WTC11 (cell line): ENCODE results near the gene KCND3. TPM values are rescaled to one million over a fixed set of nuclear protein-coding genes. Genes with fewer than 3 reads are reported as not detected.

ENCODE experiments used
- ATAC-seq: fragments of 200-7000 bp; cut with Tn5 transposase; 2 replicates; pipeline ENCODE4 v1.10.0; 2021; ENCODE audit warnings: mild to moderate bottlenecking, moderate library complexity
- CTCF ChIA-PET: fragments of 300-600 bp; sonication (Branson Sonifier 250); formaldehyde crosslinking; loops from one replicate; lab custom pipeline; 2021; ENCODE audit warnings: antibody characterized with exemption; lab: Charles Lee
- POLR2A ChIA-PET: fragments of 350-600 bp; sonication (Branson Sonifier 250); formaldehyde crosslinking; loops from one replicate; lab custom pipeline; 2021; ENCODE audit warnings: antibody characterized with exemption; lab: Charles Lee
- DNase-seq: peaks from one replicate; pipeline ENCODE4 v3.0.0; 2021; ENCODE audit warnings: low spot score
- H3K27ac Mint-ChIP-seq: 2 replicates; pipeline ENCODE4 v1.8.0; 2021; ENCODE audit warnings: mixed read lengths
- H3K27me3 Mint-ChIP-seq: 2 replicates; pipeline ENCODE4 v1.8.0; 2021; ENCODE audit warnings: low read depth, mild to moderate bottlenecking, moderate library complexity, mixed read lengths
- H3K36me3 Mint-ChIP-seq: 2 replicates; pipeline ENCODE4 v1.8.0; 2021; ENCODE audit warnings: mixed read lengths
- H3K4me1 Mint-ChIP-seq: 2 replicates; pipeline ENCODE4 v1.8.0; 2022; ENCODE audit warnings: mixed read lengths
- H3K4me3 Mint-ChIP-seq: 2 replicates; pipeline ENCODE4 v1.8.0; 2021; ENCODE audit warnings: mild to moderate bottlenecking, moderate library complexity, mixed read lengths
- H3K9me3 Mint-ChIP-seq: 2 replicates; pipeline ENCODE4 v1.8.0; 2021; ENCODE audit warnings: mixed read lengths
- ATF2 ChIP-seq: sonication (generic); formaldehyde crosslinking; IDR thresholded peaks from 2 replicates; pipeline ENCODE4 v1.8.1; 2022; ENCODE audit warnings: low read depth, missing genetic modification reagents, borderline replicate concordance
- CTCF ChIP-seq: fragments of 200-600 bp; IDR thresholded peaks from 2 replicates; pipeline ENCODE4 v1.8.0; 2022; ENCODE audit warnings: antibody characterized with exemption
- FOXP1 ChIP-seq: sonication (generic); formaldehyde crosslinking; IDR thresholded peaks from 2 replicates; pipeline ENCODE4 v1.8.0; 2022; ENCODE audit warnings: missing genetic modification reagents, mild to moderate bottlenecking, moderate library complexity, borderline replicate concordance
- FOXP4 ChIP-seq: sonication (generic); formaldehyde crosslinking; IDR thresholded peaks from 2 replicates; pipeline ENCODE4 v1.8.0; 2022; ENCODE audit warnings: mild to moderate bottlenecking, missing genetic modification reagents
- GABPB1 ChIP-seq: sonication (generic); formaldehyde crosslinking; IDR thresholded peaks from 2 replicates; pipeline ENCODE4 v1.8.1; 2023; ENCODE audit warnings: mild to moderate bottlenecking, missing genetic modification reagents
- GTF2I ChIP-seq: fragments of 250-450 bp; sonication (Bioruptor Pico); conservative IDR thresholded peaks from 2 replicates; pipeline ENCODE4 v1.4.0; 2021; ENCODE audit warnings: mild to moderate bottlenecking
- IRF1 ChIP-seq: sonication (generic); formaldehyde crosslinking; IDR thresholded peaks from 2 replicates; pipeline ENCODE4 v1.8.0; 2023; ENCODE audit warnings: missing genetic modification reagents
- NFATC4 ChIP-seq: fragments of 250-450 bp; sonication (Bioruptor Pico); IDR thresholded peaks from 2 replicates; pipeline ENCODE4 v1.9.0; 2021; ENCODE audit warnings: mild to moderate bottlenecking
- NFE2L1 ChIP-seq: sonication (generic); formaldehyde crosslinking; IDR thresholded peaks from 2 replicates; pipeline ENCODE4 v1.8.1; 2023; ENCODE audit warnings: missing genetic modification reagents
- NR3C1 ChIP-seq: sonication (generic); formaldehyde crosslinking; conservative IDR thresholded peaks from 2 replicates; pipeline ENCODE4 v1.8.1; 2023; ENCODE audit warnings: low read depth, mild to moderate bottlenecking, missing genetic modification reagents
- PRRX2 ChIP-seq: fragments of 250-450 bp; sonication (Bioruptor Pico); IDR thresholded peaks from 2 replicates; pipeline ENCODE4 v1.8.0; 2021; ENCODE audit warnings: mild to moderate bottlenecking
- RORB ChIP-seq: fragments of 250-450 bp; sonication (Bioruptor Pico); IDR thresholded peaks from 2 replicates; pipeline ENCODE4 v1.9.0; 2021; ENCODE audit warnings: mild to moderate bottlenecking
- TEAD4 ChIP-seq: sonication (generic); formaldehyde crosslinking; IDR thresholded peaks from 2 replicates; pipeline ENCODE4 v1.8.0; 2022; ENCODE audit warnings: mild to moderate bottlenecking, missing genetic modification reagents
- ZBTB21 ChIP-seq: sonication (generic); formaldehyde crosslinking; IDR thresholded peaks from 2 replicates; pipeline ENCODE4 v1.8.1; 2023; ENCODE audit warnings: mild to moderate bottlenecking, missing genetic modification reagents, borderline replicate concordance
- ZMAT4 ChIP-seq: fragments of 250-450 bp; sonication (Bioruptor Pico); IDR thresholded peaks from 2 replicates; pipeline ENCODE4 v1.9.0; 2021; ENCODE audit warnings: mild to moderate bottlenecking
- ZNF121 ChIP-seq: sonication (generic); formaldehyde crosslinking; IDR thresholded peaks from 2 replicates; pipeline ENCODE4 v1.8.0; 2023; ENCODE audit warnings: missing genetic modification reagents
- ZNF263 ChIP-seq: sonication (generic); formaldehyde crosslinking; IDR thresholded peaks from 2 replicates; pipeline ENCODE4 v1.8.1; 2022; ENCODE audit warnings: low read depth, mild to moderate bottlenecking, moderate library complexity, missing genetic modification reagents
- ZNF396 ChIP-seq: fragments of 250-450 bp; sonication (Bioruptor Pico); IDR thresholded peaks from 2 replicates; pipeline ENCODE4 v1.8.0; 2021; ENCODE audit warnings: mild to moderate bottlenecking, moderate library complexity, borderline replicate concordance
- ZNF416 ChIP-seq: fragments of 250-450 bp; sonication (Bioruptor Pico); IDR thresholded peaks from 2 replicates; pipeline ENCODE4 v1.9.0; 2021; ENCODE audit warnings: mild to moderate bottlenecking, inconsistent platforms
- ZNF425 ChIP-seq: fragments of 250-450 bp; sonication (Bioruptor Pico); conservative IDR thresholded peaks from 2 replicates; pipeline ENCODE4 v1.9.0; 2021; ENCODE audit warnings: mild to moderate bottlenecking
- total RNA-seq: library from RNA; stranded (reverse); gene quantifications from 3 replicates; pipeline ENCODE4 v1.2.3, GENCODE V29; 2021

Gene KCND3
- total RNA-seq, 1 experiment from 2014 or later, result 0.35 TPM

- CTCF ChIA-PET, result no interaction called here
- H3K27me3 Mint-ChIP-seq, result peaks cover 3% of the 10 kb centered on the region; the same call in 1 of the 2 replicates
- H3K9me3 Mint-ChIP-seq, result peaks cover 3% of the 10 kb centered on the region; the same call in 1 of the 2 replicates
- H3K4me1 Mint-ChIP-seq, result no peaks in the 10 kb centered on the region
- H3K27ac Mint-ChIP-seq, result no peak overlapping the region
- TF ChIP-seq CTCF (no peak), NFE2L1 (no peak), ZMAT4 (CRISPR knock-in tag) (no peak), ATF2 (no peak), FOXP1 (no peak), PRRX2 (no peak), NR3C1 (CRISPR knock-in tag) (no peak), ZNF425 (CRISPR knock-in tag) (no peak), FOXP4 (no peak), GTF2I (CRISPR knock-in tag) (no peak), TEAD4 (CRISPR knock-in tag) (no peak)
- POLR2A ChIA-PET, result interaction anchor here (0.5 kb wide), 1 partner anchor 208 kb away, joined by 4 read pairs; no protein-coding TSS in a partner anchor
- H3K36me3 Mint-ChIP-seq, result no peaks in the 10 kb centered on the region
- DNase-seq (no peak), ATAC-seq (no peak)
- no peak overlapping the region for H3K4me3 Mint-ChIP-seq
Measured at GRCh38 chr1:111955755-111956154, 33.7 kb downstream of the KCND3 start.

- H3K4me3 Mint-ChIP-seq, result no peak overlapping the region
- H3K4me1 Mint-ChIP-seq, result peaks cover 5% of the 10 kb centered on the region; the same call in 1 of the 2 replicates
- ATAC-seq (peak; percentile 47; the same call in 1 of the 2 replicates), DNase-seq (no peak)
- peaks cover 3% of the 10 kb centered on the region; the same call in 1 of the 2 replicates for H3K27me3 Mint-ChIP-seq
- CTCF ChIA-PET, result interaction anchor here (0.6 kb wide), 1 partner anchor 412 kb away, joined by 4 read pairs; no protein-coding TSS in a partner anchor
- POLR2A ChIA-PET, result no interaction called here
- H3K27ac Mint-ChIP-seq, result no peak overlapping the region
- no peak for TF ChIP-seq ZNF416 (CRISPR knock-in tag)
- no peak for TF ChIP-seq RORB (CRISPR knock-in tag)
- no peak for TF ChIP-seq ZNF396
- no peak for TF ChIP-seq IRF1
- TF ChIP-seq PRRX2, result no peak
- no peak for TF ChIP-seq FOXP4
- TF ChIP-seq ZNF263 (CRISPR knock-in tag), result no peak
- no peak for TF ChIP-seq ZNF121 (CRISPR knock-in tag)
- no peak for TF ChIP-seq ZBTB21
- TF ChIP-seq NFATC4 (CRISPR knock-in tag), result no peak
- no peak for TF ChIP-seq GABPB1 (CRISPR knock-in tag)
- H3K36me3 Mint-ChIP-seq, result no peaks in the 10 kb centered on the region
- H3K9me3 Mint-ChIP-seq, result 0 out of 2 replicates have a peak, but pooled peaks cover 3% of the 10 kb centered on the region
Measured at GRCh38 chr1:111953797-111954196, 35.7 kb downstream of the KCND3 start.
